Activated T-cell treated with anti-CD3 and anti-CD28 coated beads for 48 hours (primary cell): Measurements from ENCODE around the gene ATP5MC3.

Source experiments
- DNase-seq: peaks from one replicate; pipeline ENCODE4 v3.0.0-alpha.2; 2020; ENCODE audit warnings: low read depth

ATP5MC3 gene

GRCh38 chr2:175181104-175181876 is at the start of gene ATP5MC3:
Gene ATP5MC3 (minus strand): TSS chr2:175181710. CDS start chr2:175181393, 317 bp downstream.
- peak; percentile 88 for DNase-seq

- DNase-seq: peak; percentile 6
These were observed 47.1 kb upstream of the ATP5MC3 start for GRCh38 chr2:175228601-175229000.

GRCh38 chr2:175228179-175228578 is 46.7 kb upstream of the ATP5MC3 start:
- DNase-seq: no peak

GRCh38 chr2:175227393-175227792 is 45.9 kb upstream of the ATP5MC3 start:
- no peak for DNase-seq

DNA sequence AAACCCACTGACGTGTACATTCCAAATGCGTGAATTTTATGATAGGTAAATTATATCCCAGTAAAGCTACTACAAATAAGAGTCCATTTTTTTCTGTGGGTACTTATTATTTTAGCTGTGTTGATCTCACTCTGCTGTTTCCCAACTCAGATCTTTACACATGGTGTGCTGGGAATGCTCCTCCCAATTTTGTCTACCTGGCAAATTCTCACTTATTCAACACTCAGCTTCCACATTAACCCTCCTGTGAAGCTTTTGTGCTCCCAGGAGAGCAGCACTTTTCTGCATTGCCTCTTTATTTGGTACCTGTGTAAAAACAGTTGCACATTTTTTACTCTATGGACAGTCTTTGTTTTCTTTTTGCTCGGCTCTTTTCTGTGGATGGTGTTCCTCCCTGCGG is 38.6 kb upstream of the ATP5MC3 start:
- DNase-seq: no peak

- no peak for DNase-seq
These were observed 37.0 kb upstream of the ATP5MC3 start for GRCh38 chr2:175218551-175218950.

DNA sequence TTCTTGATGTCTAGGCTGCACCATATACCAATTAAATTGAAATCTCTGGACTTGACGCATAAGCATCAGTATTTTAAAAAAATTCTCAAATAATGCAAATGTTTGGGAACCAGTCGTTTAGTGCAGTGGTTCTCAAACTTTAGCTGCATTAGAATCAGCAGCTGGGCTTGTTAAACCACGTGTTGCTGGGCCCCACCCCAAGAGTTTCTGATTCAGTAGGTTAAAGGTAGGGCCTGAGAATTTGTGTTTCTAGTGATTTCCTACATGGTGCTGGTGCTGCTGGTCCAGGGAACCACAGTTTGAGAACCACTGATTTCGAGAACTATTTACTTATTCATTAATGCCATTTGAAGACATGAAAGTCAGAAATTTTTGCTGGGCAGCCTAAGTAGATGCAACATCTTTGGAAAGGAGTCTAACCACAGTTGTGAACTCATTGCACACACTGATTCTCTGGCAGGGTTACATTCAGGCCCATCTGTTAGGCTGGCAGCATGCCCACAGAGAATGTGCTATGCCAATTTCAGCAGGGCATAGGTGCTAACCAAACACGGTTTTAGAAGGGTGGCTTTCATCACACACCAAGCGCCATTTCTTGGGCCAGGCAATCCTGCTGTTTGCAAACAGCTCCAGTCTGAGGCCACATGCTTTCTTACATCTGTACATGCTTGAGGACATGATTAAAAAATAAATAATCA is 26.4 kb upstream of the ATP5MC3 start:
- no peak for DNase-seq

GRCh38 chr2:175206866-175207265 is 25.4 kb upstream of the ATP5MC3 start:
- DNase-seq: no peak

DNA sequence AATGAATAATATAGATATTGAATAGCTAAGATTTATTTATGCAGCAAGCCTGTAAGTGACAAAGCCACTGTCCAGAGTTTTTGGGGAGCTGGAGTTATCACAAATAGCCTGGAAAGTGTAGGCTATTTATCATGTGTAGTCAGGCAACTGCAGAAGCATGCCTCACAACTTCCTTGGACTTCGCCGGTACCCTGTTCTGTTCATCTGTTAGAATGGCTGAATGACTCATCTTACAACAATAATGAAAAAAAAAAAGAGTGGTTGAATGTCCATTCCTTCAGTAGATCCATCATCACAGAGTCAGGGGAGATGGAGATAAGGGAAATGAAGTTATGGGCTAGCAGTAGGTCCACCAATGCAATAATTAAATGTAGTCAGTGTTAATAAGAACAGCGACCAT is 24.0 kb upstream of the ATP5MC3 start:
- no peak for DNase-seq

- DNase-seq: peak; percentile 29
These were observed 22.3 kb upstream of the ATP5MC3 start for GRCh38 chr2:175203621-175204496.

DNA sequence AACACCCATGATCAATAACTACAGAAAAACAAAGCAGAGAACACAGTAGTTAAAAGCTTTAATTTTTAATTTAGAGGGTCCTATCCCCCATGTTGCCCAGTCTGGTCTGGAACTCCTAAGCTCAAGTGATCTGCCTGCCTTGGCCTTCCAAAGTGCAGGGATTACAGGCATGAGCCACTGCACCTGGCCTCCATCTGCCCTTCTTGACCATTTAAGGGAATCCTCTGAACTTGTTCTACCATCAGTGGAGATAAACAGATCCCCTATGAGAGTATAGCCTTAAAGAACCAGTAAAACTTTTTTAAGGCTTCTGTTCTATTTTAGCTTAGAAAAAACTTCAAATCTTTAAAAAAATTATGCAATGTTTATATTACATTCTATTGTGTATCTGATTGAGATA is 13.5 kb upstream of the ATP5MC3 start:
- no peak for DNase-seq

DNA sequence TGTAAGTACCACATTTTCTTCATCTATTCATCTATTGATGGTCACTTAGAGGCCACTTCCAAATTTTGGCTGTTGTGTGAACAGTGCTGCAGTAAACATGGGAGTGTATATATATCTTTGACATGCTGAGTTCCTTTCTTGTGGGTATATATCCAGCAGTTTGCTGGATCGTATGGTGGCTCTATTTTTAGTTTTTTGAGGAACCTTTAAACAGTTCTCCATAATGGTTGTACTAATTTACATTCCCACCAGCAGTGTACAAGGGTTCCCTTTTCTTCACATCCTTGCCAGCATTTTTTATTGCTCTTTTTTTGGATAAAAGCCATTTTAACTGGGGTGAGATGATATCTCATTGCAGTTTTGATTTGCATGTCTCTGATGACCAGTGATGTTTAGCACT is 7.3 kb upstream of the ATP5MC3 start:
- no peak for DNase-seq

DNA sequence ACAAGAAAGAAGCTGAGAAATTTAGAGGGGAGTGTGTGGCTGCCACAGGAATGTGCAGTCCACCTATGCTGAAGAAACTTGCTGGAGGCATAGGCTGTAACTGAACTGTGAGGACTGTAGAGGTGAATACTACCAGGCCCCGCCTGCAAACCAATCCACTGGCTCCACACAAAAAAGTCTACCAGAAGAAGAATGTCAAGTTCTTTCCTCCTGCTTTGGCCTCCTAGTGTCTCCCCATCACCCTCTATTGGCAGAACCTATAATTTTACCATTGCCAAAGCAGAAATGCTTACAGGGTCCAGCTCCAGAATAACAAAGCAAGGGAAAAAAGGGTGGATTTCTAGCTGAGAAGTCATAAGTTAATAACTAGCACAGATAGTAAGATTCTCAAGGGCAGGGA is 5.9 kb upstream of the ATP5MC3 start:
- DNase-seq: no peak

GRCh38 chr2:175183674-175184073 is 2.2 kb upstream of the ATP5MC3 start:
- no peak for DNase-seq

- DNase-seq: no peak
These were observed 383 bp upstream of the ATP5MC3 start for GRCh38 chr2:175181877-175182308.

GRCh38 chr2:175180701-175181103 is 808 bp downstream of the ATP5MC3 start:
- DNase-seq: peak; percentile 47

DNA sequence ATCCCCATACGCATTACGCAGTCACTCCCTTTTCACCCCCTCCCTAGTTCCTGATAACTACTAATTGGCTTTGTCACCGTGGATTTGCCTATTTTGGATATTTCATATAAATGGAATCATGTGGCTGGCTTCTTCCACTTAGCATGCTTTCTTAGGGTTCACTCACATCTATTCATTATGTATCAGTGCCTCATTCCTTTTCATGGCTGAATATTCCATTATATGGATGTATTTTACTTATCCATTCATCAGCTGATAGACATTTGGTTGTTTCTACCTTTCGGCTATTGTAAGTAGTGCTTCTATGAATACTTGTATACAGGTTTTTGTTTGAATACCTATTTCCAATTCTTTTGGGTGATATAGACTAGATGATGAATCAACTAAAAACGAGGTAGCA is 4.9 kb downstream of the ATP5MC3 start:
- no peak for DNase-seq

DNA sequence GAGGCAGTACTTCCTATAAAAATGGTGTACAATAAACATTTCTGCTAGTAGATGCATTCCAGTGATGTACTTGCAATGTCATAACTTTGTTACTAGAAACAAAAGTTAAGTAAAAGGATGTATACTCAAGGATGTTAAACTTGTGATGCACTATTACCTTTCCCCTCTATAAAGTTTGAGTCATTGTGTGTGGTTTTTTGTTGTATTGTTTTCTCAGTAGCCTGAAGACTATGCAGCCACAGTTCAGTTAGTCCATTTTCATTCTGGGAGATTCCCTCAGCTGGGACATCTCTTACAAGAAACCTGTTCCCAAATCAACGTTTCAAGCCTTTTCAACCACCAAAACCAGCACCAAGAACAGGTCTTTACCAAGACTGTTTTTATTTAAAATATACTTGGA is 5.6 kb downstream of the ATP5MC3 start:
- no peak for DNase-seq

GRCh38 chr2:175175320-175175719 is 6.2 kb downstream of the ATP5MC3 start:
- DNase-seq: no peak

DNA sequence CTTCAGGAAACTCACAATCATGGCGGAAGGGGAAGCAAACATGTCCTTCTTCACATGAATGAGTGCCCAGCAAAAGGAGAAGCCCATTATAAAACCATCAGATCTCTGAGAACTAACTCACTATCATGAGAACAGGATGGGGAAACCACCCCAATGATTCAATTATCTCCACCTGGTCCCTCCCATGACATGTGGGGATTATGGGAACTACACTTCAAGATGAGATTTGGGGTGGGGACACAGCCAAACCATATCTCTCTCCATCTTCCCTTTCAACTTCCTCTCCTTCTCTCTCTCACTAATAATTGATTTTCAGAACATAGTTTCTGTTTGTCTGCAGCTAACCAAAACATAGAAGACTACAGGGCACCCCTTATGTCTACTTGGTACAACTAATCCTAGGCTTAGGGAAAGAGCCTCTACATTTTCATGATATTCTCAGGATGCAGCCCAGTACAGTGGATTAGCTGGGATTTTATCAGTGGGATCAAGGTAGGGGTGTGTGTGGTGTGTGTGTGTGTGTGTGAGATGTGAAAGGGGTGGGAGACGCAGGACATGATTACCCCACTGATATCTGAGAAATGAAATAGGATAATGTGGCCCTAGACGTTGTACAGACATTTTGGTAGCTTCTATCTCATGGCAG is 10.7 kb downstream of the ATP5MC3 start:
- DNase-seq: no peak

- DNase-seq: no peak
These were observed 12.3 kb downstream of the ATP5MC3 start for GRCh38 chr2:175169191-175169590.

GRCh38 chr2:175168564-175168945 is 13.0 kb downstream of the ATP5MC3 start:
- DNase-seq: no peak
